Measurements from ENCODE around the gene ARL8B.

ARL8B gene

DNA sequence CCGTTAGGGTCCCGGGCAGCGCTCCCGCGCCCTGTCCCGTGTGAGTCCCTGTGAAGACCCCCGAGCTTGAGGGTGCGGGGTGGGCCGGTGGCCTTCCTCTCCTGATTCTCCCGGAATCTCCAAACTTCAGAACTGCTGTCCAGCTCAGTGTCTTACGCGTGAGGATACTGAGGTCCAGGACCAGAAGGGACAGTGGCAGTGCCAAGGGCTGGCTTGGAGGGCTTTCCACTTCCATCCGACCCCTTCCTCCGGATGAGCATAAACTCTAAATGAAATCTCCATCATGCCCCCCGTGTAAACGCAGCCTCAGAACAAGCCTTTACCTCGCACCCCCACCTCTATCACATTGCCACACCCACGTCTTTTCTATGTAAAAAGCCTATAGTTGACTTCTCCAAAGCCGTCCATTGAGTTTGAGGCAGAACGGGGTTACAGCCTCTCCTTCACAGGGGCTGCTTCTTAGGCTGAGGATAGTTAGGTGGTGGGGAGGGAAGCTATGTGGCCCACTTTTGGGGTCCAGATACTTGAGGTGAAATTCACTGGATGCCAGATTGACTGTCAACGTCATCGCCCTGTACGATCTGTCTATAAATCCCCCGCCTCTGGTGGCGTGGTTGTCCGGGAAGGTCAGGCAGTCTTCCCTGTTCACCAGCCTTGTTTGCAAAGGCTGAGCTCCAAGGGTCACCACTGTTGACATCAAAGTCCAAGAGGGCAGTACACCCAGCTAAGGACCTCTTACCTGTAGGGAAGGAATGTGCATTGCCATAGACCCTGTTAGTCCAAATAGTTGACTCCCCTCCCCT is 66.5 kb downstream of the ARL8B start:
- no peak for DNase-seq

DNA sequence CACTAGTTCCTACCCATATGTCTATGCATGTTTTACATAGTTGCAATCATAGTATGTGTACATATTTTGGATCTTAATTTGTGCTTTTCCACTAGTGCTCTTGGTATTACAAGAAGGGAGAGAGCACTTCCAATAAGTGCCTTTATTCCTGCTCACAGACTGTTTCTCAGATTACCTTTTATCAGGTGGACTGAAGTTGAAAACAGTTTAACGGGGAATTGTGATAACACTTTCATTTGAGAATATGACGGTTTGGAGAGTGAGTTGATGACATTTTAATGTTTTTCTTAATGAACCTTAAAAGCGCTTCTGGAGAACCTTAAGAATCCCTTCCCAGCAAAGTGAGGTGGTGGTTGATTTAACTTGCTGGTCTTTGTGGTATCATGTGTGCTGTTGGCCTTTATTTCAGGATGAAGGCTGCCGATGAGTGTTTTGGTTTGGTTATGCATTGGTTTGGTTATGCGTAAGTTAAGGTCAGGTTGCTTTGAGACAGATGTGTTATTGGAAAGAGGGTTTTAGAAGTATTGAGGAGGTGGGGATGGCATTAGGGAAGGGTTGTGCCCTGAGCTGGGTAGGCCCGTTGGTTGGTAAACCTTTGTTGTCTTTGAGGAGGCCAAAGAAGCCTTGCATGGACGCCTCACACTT is 68.2 kb downstream of the ARL8B start:
- peak; percentile 65 for DNase-seq

DNA sequence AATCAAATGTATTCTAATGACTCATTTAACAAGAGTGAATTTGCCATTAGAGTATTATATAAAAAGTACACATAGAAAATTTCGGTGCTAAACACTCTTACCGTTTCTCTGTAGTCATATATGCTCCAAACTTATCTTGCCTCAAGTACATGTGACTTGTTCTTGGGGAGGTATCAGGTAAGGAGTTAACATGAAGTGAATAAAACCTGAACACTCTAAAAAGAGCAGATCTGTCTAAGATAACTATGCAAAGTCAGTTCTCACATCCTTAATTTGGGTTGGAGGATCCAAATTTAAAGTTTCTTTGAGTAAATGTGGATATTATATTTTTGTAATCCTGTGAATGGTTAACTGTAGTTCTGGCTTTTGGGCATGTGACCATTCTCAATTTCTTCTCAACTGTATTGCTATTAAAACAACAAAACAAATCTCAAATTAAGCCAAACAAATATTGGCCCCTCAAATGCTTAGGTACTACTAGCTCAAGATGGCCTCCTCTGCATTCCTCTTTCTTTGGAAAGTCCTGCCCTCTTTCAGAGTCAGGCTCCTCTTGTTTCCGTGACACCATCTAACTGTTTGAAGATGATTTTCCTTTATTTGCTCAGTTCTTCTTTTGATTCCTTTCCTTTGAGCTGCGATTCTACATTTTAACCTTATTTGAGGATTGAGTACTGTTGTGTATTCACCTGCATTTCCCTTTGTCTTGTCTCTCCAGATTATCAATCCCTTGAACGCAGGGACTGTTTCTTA is 69.6 kb downstream of the ARL8B start:
- no peak for DNase-seq

DNA sequence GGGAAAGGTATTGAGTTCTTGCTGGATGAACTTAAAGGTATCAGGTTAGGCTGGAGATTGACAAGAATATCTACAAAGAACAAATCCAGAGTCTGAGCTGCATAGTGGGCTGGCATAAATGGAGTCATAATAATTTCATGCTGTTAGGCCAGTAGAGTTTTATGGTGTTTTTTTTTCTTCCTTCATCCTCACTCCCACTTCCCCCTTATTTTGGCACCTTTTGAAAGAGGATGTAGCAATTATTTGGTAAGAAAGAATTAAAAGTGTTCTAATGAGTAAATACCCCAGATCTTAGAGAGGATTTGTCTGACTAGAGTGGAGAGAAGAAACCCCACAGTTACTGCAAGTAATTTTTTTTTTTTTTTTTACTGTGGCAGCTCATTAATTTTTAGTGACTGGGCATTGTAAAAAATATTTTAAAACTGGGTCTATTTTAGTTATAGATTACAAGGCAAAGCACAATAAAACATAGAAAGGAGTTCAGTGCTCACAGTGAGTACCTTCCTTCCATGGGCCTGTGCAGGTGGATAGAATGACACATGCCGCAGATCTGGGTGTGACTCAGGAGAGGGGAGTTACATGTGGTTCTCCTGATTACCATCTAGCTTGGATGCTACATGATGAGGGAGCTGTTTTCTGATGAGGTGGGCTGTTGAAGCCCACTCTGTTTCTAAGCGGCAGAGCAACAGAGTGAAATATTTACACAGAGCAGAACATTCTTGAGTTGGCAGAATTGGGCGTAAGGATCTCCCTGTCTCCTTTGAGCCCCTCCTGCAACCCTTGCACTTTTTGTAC is 70.7 kb downstream of the ARL8B start:
- no peak for DNase-seq

- DNase-seq, result no peak
Measured at GRCh38 chr3:5194341-5194740, 72.2 kb downstream of the ARL8B start.

DNA sequence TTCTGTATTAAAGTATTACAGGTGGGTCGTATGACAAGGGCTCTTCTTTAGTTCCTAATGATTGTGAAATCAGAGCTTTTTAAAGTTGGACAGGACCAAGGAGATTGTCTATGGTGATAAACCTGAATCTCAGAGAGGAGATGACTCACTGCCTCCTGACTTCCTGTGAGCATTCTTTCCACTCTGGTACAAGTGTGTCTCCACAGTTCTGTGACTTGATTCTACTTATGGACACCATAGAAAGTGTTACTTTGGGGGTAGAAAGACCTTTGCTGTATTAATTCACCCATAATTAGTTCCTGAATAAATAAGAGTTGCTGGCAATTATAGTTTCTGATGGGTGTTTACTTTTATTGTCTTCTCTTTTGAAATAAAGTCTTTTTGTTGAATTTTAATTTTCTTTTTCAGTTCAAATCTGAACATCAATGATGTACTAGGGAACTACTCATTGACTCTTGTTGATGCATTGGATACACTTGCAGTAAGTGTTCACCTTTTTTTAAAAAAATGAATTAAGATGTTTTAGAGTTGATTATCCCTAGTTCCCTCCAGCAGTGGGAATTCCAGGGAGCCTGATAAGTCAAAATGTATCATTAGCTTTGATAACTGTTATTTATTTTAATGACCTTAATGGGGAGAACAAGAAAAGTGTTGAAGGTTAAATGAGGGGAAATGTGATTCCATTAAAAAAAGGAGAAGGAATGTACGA is 72.9 kb downstream of the ARL8B start:
- no peak for DNase-seq

GRCh38 chr3:5195605-5196004 is 73.5 kb downstream of the ARL8B start:
- no peak for DNase-seq

GRCh38 chr3:5197022-5197421 is 74.9 kb downstream of the ARL8B start:
- no peak for DNase-seq

DNA sequence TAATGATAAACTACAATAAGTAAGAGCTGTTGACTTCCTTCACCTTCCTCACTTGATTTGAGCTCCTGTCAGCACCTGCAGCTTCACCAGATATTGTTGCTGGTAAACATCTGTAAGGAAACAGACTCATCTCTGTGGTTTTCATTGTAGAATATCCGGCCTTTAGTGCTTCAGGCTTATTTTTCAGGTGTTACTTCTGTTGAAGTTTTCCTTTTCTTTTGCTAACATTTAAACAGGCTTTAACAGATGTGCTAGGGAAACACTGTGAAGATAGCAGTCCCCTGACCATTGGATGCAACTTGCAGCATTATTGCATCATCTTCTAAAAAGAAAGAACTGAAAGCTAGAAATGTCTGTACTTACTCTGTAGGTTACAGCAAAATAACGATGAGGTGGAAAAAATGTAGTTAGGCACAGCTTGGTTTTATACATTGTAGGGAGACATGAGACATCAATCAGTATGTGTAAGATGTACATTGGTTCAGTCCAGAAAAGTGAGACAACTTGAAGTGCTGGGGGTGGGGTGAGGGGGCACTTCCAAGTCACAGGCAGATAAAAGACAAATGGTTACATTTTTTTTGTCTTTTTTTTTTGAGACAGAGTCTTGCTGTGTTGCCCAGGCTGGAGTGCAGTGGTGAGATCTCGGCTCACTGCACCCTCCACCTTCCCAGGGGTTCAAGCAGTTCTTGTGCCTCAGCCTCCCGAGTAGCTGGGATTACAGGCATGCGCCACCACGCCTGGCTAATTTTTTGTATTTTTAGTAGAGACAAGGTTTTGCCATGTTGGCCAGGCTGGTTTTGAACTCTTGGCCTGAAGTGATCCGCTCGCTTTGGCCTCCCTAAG is 75.6 kb downstream of the ARL8B start:
- no peak for DNase-seq

DNA sequence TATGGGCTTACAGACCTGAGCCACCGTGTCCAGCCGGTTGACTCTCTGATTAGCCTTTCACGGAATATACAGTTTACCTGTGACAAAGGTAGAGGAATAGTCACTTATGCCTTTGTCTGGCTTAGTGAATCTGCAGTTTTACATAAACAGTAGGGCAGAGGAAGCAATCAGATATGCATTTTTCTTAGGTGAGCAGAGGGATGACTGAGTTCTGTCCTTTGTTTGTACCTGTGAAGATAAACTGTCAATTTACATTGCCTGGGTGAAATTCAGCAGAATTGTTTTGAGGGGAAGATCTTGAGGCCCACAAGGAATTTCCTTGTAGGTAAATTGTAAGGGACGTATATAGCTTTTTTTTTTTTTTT is 76.2 kb downstream of the ARL8B start:
- DNase-seq, result no peak

DNA sequence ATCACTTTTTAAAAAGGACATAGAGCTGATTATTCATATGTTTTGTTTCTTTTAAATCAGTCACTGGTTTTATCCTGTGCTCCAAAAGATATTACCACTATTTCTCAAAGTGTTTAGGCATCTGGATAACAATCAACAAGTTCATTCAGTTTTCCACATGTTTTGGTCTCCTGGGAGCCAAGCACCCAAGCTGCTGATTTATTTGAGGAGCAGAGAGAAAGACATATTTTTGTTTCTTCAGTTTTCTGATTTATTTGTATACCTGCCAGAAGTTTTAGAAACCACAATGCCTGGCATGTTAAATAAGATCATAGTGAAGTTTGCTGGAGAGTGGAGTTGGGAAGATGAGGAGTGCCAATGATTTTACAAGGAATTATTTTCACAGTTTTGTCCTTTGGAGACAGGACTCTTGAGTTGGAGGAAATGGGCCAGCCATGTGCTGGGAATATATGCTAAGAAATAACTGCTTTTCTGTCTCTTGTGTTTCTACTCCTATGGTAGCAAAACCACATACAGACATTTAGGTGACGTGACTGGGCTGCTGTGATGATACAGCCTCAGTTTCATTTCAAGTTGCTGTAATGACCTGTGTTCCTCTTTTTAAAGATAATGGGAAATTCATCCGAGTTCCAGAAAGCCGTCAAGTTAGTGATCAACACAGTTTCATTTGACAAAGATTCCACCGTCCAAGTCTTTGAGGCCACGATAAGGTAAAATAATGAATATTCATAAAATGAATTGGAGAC is 77.1 kb downstream of the ARL8B start:
- DNase-seq, result no peak

DNA sequence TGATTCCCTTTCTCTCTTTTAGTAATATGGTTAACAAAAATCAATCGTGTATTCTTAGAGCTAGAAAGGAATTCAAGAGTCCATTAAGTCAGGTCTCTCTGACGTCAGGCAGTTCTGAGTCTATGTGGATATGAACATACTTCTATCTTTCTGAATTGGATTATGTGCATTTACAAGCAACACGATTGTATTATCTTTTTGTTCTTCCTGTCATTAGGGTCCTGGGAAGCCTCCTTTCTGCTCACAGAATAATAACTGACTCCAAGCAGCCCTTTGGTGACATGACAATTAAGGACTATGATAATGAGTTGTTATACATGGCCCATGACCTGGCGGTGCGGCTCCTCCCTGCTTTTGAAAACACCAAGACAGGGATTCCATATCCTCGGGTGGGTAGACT is 79.4 kb downstream of the ARL8B start:
- DNase-seq, result no peak

GRCh38 chr3:5202222-5202621 is 80.1 kb downstream of the ARL8B start:
- DNase-seq, result no peak

DNA sequence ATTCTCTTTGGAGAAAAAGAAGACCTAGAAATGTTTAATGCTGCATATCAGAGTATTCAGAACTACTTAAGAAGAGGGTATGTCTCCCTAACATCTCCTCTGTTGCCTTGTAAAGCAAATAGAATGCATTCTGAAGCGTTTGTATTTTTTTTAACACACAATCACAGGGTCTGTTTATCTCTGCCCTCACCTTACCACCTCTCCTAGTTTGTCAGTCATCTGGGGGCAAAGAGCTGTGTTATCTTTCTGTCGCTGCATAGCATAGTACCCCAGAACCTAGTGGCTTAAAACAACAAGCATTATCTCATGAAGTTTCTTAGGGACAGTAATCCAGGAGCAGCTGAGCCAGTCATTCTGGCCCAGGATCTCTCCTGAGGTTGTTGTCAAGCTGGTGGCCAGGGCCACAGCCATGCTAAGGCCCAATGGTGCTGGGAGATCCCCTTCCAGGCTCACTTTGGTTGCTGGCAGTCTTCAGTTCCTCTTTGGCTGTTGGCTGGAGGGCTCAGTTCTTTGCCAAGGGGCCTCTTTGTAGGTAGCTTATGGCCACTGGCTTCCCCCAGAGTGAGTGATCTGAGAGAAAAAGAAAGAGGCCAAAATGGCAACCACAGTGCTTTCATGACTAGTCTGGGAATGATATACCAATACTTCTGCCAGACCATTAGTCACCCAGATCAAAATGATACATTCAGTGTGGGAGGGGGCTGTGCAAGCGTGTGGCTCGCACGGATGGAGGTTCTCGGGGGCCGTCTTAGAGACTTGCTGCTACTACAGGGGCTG is 83.3 kb downstream of the ARL8B start:
- DNase-seq, result no peak

DNA sequence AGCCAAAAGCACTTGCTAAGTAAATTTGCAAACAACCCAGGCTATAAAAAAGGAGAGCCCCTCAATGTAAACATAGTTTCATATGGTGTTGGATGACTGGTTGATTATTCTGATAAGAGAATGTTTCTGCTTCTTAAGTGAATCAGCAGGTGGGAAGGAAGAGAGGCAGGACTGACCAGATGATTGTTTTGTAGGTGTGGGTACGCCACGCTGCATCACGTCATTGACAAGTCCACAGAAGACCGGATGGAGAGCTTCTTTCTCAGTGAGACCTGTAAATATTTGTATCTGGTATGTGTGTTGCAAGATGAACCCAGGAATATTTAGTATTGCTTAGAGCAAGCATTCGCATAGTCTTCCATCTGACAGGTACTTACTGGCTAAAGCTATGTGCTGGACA is 88.8 kb downstream of the ARL8B start:
- no peak for DNase-seq

GRCh38 chr3:5212628-5213573 is 90.8 kb downstream of the ARL8B start:
- no peak for DNase-seq

- no peak for DNase-seq
Measured at GRCh38 chr3:5213574-5213966, 91.5 kb downstream of the ARL8B start.

- no peak for DNase-seq
Measured at GRCh38 chr3:5214352-5214751, 92.3 kb downstream of the ARL8B start.

All from DMS79 (cell line).